Parathyroid adenoma (tissue), 2 donors: ENCODE data around the gene SKP1.
A peak's percentile ranks its signal among the peaks of the same experiment; 100 is the strongest.

Experiments used
- H2AFZ ChIP-seq: fragments of 300-600 bp; sonication (generic); one replicate; pipeline ENCODE4 v1.7.0; 2017; ENCODE audit warnings: antibody characterized with exemption, mild to moderate bottlenecking
- H3K27ac ChIP-seq: fragments of 300-600 bp; sonication (generic); one replicate; pipeline ENCODE4 v1.7.0; 2017
- H3K27me3 ChIP-seq: fragments of 300-600 bp; sonication (generic); one replicate; pipeline ENCODE4 v1.7.0; 2017; ENCODE audit warnings: low read length; ENCODE audit not compliant: control insufficient read depth, insufficient read depth
- H3K36me3 ChIP-seq: fragments of 300-600 bp; sonication (generic); one replicate; pipeline ENCODE4 v1.7.0; 2017; ENCODE audit warnings: low read length; ENCODE audit not compliant: control insufficient read depth, insufficient read depth
- H3K4me1 ChIP-seq: fragments of 300-600 bp; sonication (generic); one replicate; pipeline ENCODE4 v1.7.0; 2017; ENCODE audit warnings: control low read depth
- H3K4me2 ChIP-seq: fragments of 300-600 bp; sonication (generic); one replicate; pipeline ENCODE4 v1.7.0; 2017; ENCODE audit warnings: low read length
- H3K4me3 ChIP-seq: fragments of 300-600 bp; sonication (generic); one replicate; pipeline ENCODE4 v1.7.0; 2017; ENCODE audit warnings: low read depth, low read length
- H3K79me2 ChIP-seq: fragments of 300-600 bp; sonication (generic); one replicate; pipeline ENCODE4 v1.7.0; 2017; ENCODE audit warnings: control low read depth
- H3K9ac ChIP-seq: fragments of 300-600 bp; sonication (generic); one replicate; pipeline ENCODE4 v1.7.0; 2017; ENCODE audit warnings: mild to moderate bottlenecking
- H3K9me3 ChIP-seq: fragments of 300-600 bp; sonication (generic); one replicate; pipeline ENCODE4 v1.7.0; 2017; ENCODE audit warnings: low read length; ENCODE audit not compliant: control insufficient read depth
- TF ChIP-seq, protein P1 (sequence below): fragments of 300-600 bp; sonication (generic); IDR thresholded peaks from one replicate; pipeline ENCODE4 v1.7.0; 2017; ENCODE audit warnings: antibody characterized with exemption, mild to moderate bottlenecking
- donor health status: primary hyperparathyroidism.

Gene SKP1

DNA sequence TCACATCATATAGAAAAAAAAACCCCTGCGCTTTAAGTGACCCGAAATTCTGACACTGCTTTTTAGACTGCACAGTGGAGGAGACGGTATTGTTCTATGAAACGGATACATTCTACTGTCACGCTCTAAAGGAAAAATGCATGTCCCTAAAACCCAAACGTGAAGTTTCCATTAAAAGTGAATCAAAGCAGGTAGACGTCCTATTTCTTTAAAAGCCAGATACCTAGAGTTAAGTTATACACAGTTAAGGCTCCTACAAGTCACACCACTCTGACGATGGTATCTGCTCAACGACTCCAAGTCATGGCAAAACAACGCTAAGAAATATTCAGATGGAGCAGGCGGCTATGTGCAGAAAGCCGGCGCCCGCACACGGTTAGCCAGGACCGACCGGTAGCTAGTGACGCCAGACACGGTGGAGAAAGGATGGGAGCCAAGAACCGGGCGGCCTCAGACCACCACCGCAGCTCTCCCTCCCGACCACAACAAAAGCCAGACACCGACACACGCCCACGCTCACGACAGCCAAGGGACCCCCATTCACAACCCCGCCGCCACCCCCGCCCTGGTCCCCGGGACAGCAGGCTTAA lies 734 bp downstream of the SKP1 start:
- no peaks in the 10 kb centered on the region for H3K27me3 ChIP-seq
- H3K27ac ChIP-seq, result peak overlapping the region; percentile 99
- H3K9me3 ChIP-seq, result no peaks in the 10 kb centered on the region
- peaks cover 4% of the 10 kb centered on the region for H3K4me1 ChIP-seq
- H3K9ac ChIP-seq, result peak overlapping the region; percentile 91
- peaks cover 25% of the 10 kb centered on the region for H3K79me2 ChIP-seq
- H2AFZ ChIP-seq, result peak overlapping the region; percentile 94
- TF ChIP-seq, protein P1, sequence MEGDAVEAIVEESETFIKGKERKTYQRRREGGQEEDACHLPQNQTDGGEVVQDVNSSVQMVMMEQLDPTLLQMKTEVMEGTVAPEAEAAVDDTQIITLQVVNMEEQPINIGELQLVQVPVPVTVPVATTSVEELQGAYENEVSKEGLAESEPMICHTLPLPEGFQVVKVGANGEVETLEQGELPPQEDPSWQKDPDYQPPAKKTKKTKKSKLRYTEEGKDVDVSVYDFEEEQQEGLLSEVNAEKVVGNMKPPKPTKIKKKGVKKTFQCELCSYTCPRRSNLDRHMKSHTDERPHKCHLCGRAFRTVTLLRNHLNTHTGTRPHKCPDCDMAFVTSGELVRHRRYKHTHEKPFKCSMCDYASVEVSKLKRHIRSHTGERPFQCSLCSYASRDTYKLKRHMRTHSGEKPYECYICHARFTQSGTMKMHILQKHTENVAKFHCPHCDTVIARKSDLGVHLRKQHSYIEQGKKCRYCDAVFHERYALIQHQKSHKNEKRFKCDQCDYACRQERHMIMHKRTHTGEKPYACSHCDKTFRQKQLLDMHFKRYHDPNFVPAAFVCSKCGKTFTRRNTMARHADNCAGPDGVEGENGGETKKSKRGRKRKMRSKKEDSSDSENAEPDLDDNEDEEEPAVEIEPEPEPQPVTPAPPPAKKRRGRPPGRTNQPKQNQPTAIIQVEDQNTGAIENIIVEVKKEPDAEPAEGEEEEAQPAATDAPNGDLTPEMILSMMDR, result no peak
- H3K4me3 ChIP-seq, result peak overlapping the region; percentile 95
- no peaks in the 10 kb centered on the region for H3K36me3 ChIP-seq
- peak overlapping the region; percentile 83 for H3K4me2 ChIP-seq

- Histone ChIP-seq H2AFZ (no peak overlapping the region), H3K9me3 (no peaks in the 10 kb centered on the region)
Measured at GRCh38 chr5:134174841-134175839, 1.6 kb downstream of the SKP1 start.

GRCh38 chr5:134171972-134172371 lies 4.8 kb downstream of the SKP1 start:
- Histone ChIP-seq H2AFZ (no peak overlapping the region), H3K9me3 (no peaks in the 10 kb centered on the region), H3K4me2 (no peak overlapping the region), H3K79me2 (peaks cover 59% of the 10 kb centered on the region), H3K4me3 (no peak overlapping the region), H3K27me3 (no peaks in the 10 kb centered on the region), H3K9ac (no peak overlapping the region), H3K4me1 (peaks cover 13% of the 10 kb centered on the region), H3K36me3 (no peaks in the 10 kb centered on the region), H3K27ac (no peak overlapping the region)
- TF ChIP-seq, protein P1, result no peak

More at GRCh38 chr5:134174841-134175839, 1.6 kb downstream of the SKP1 start:
- Histone ChIP-seq H3K9ac (peak overlapping the region; percentile 91), H3K4me1 (peaks cover 4% of the 10 kb centered on the region), H3K4me2 (peak overlapping the region; percentile 83), H3K36me3 (no peaks in the 10 kb centered on the region), H3K27me3 (no peaks in the 10 kb centered on the region), H3K27ac (peak overlapping the region; percentile 99), H3K79me2 (peaks cover 32% of the 10 kb centered on the region), H3K4me3 (peak overlapping the region; percentile 95)
- TF ChIP-seq, protein P1, result no peak

DNA sequence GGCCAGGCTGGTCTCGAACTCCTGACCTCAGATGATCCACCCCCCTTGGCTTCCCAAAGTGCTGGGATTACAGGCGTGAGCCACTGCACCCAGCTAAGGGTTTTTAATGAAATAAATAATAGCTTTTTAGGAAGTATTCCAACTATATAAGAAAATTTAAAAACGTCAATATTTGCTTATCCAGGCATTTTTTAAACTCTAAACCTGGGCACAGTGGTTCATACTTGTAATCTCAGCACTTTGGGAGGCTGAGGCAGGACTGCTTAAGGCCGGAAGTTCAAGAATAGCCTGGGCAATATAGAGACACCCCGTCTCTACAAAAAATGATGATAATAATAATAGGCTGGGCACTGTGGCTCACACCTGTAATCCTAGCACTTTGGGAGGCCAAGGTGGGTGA lies 14.2 kb downstream of the SKP1 start:
- Histone ChIP-seq H3K79me2 (peaks cover 56% of the 10 kb centered on the region), H3K9me3 (no peaks in the 10 kb centered on the region), H3K27ac (no peak overlapping the region), H3K4me1 (peaks cover 2% of the 10 kb centered on the region), H2AFZ (no peak overlapping the region), H3K4me2 (no peak overlapping the region), H3K9ac (no peak overlapping the region), H3K36me3 (no peaks in the 10 kb centered on the region), H3K27me3 (no peaks in the 10 kb centered on the region), H3K4me3 (no peak overlapping the region)
- TF ChIP-seq, protein P1, result no peak
